RWPE2 (cell line): ENCODE data around the gene CXorf49.
"Not testable (repeated sequence)": the region's sequence is repeated elsewhere in the genome, so short reads cannot be mapped to it uniquely, and the experiment has no call there.

Source experiments
- ATAC-seq: fragments of 200-7000 bp; cut with Tn5 transposase; 3 replicates; pipeline ENCODE4 v1.9.1; 2021; ENCODE audit warnings: low read depth
- DNase-seq: peaks from one replicate; pipeline ENCODE4 v3.0.0-alpha.2; 2020; ENCODE audit warnings: low spot score
- H3K27ac ChIP-seq: fragments of 450-650 bp; 2 replicates; pipeline ENCODE4 v1.5.1; 2017; ENCODE audit warnings: mild to moderate bottlenecking; ENCODE audit not compliant: poor library complexity, severe bottlenecking
- H3K27me3 ChIP-seq: fragments of 250-450 bp; sonication (Bioruptor Pico); 2 replicates; pipeline ENCODE4 v1.5.1; 2021; ENCODE audit warnings: mild to moderate bottlenecking, moderate library complexity; ENCODE audit not compliant: insufficient read depth, poor library complexity, severe bottlenecking
- H3K36me3 ChIP-seq: fragments of 250-450 bp; sonication (Bioruptor Pico); 2 replicates; pipeline ENCODE4 v1.5.1; 2020; ENCODE audit warnings: low read depth, mild to moderate bottlenecking, moderate library complexity
- H3K4me1 ChIP-seq: fragments of 250-450 bp; sonication (Bioruptor Pico); 2 replicates; pipeline ENCODE4 v1.5.1; 2021; ENCODE audit warnings: mild to moderate bottlenecking, moderate library complexity; ENCODE audit not compliant: insufficient read depth, poor library complexity, severe bottlenecking
- H3K4me3 ChIP-seq: fragments of 250-450 bp; sonication (Bioruptor Pico); 2 replicates; pipeline ENCODE4 v1.5.1; 2021; ENCODE audit warnings: mild to moderate bottlenecking, moderate library complexity; ENCODE audit not compliant: severe bottlenecking
- H3K9me3 ChIP-seq: fragments of 250-450 bp; sonication (Bioruptor Pico); 2 replicates; pipeline ENCODE4 v1.5.1; 2021; ENCODE audit warnings: mild to moderate bottlenecking, moderate library complexity; ENCODE audit not compliant: severe bottlenecking
- CTCF ChIP-seq: fragments of 450-650 bp; IDR thresholded peaks from one replicate; pipeline ENCODE4 v1.5.1; 2017; ENCODE audit warnings: mild to moderate bottlenecking, moderate library complexity; ENCODE audit not compliant: poor library complexity, severe bottlenecking

Gene CXorf49

GRCh38 chrX:71699023-71699344 is 19.1 kb downstream of the CXorf49 start:
- not testable (repeated sequence) for H3K4me3 ChIP-seq, H3K27ac ChIP-seq, DNase-seq, H3K4me1 ChIP-seq, ATAC-seq, H3K36me3 ChIP-seq, H3K27me3 ChIP-seq, H3K9me3 ChIP-seq

- not testable (repeated sequence) for H3K9me3 ChIP-seq, H3K27ac ChIP-seq, H3K4me1 ChIP-seq, DNase-seq, H3K4me3 ChIP-seq, H3K27me3 ChIP-seq, H3K36me3 ChIP-seq, ATAC-seq
Measured at GRCh38 chrX:71698299-71699022, 19.6 kb downstream of the CXorf49 start.

GRCh38 chrX:71697466-71698298 is 20.4 kb downstream of the CXorf49 start:
- H3K4me3 ChIP-seq, H3K27me3 ChIP-seq, H3K27ac ChIP-seq, ATAC-seq, DNase-seq, H3K9me3 ChIP-seq, H3K4me1 ChIP-seq, H3K36me3 ChIP-seq: not testable (repeated sequence)

- not testable (repeated sequence) for H3K27ac ChIP-seq, H3K27me3 ChIP-seq, H3K4me3 ChIP-seq, DNase-seq, ATAC-seq, H3K9me3 ChIP-seq, H3K4me1 ChIP-seq, H3K36me3 ChIP-seq
Measured at GRCh38 chrX:71696641-71697465, 21.2 kb downstream of the CXorf49 start.

- no peaks in the 10 kb centered on the region for H3K36me3 ChIP-seq
- H3K27me3 ChIP-seq: no peaks in the 10 kb centered on the region
- DNase-seq: no peak
- H3K4me3 ChIP-seq: no peak overlapping the region
- H3K27ac ChIP-seq: no peak overlapping the region
- ATAC-seq: no peak
- TF ChIP-seq CTCF: no peak
- H3K4me1 ChIP-seq: no peaks in the 10 kb centered on the region
- no peaks in the 10 kb centered on the region for H3K9me3 ChIP-seq
Measured at GRCh38 chrX:71679575-71680207, 38.4 kb downstream of the CXorf49 start.

GRCh38 chrX:71677195-71677594 is 40.9 kb downstream of the CXorf49 start:
- H3K4me1 ChIP-seq, H3K36me3 ChIP-seq, H3K9me3 ChIP-seq, H3K27ac ChIP-seq, ATAC-seq, DNase-seq, H3K4me3 ChIP-seq, H3K27me3 ChIP-seq: not testable (repeated sequence)

- not testable (repeated sequence) for H3K36me3 ChIP-seq, DNase-seq, ATAC-seq, H3K9me3 ChIP-seq, H3K4me1 ChIP-seq, H3K27me3 ChIP-seq, H3K4me3 ChIP-seq, H3K27ac ChIP-seq
Measured at GRCh38 chrX:71676068-71676795, 41.9 kb downstream of the CXorf49 start.

- not testable (repeated sequence) for H3K27me3 ChIP-seq, H3K36me3 ChIP-seq, DNase-seq, H3K27ac ChIP-seq, H3K9me3 ChIP-seq, H3K4me1 ChIP-seq, ATAC-seq, H3K4me3 ChIP-seq
Measured at GRCh38 chrX:71675636-71676035, 42.4 kb downstream of the CXorf49 start.
